GM19043 (cell line): ENCODE measurements around the gene ZNF790.
A peak's percentile ranks its signal among the peaks of the same experiment; 100 is the strongest.

ENCODE experiments used
- ATAC-seq: cut with Tn5 transposase; IDR thresholded peaks from one replicate; pipeline ENCODE4 v1.9.1; 2021; ENCODE audit warnings: low read depth; ENCODE audit not compliant: unreplicated experiment

The ZNF790 gene

GRCh38 chr19:36772311-36773222 lies 65.6 kb downstream of the ZNF790 start, which contains the start of gene ZNF850:
ZNF850 (minus strand) TSS chr19:36772807; CDS start chr19:36762606, 10,201 bp downstream.
- peak; percentile 75 for ATAC-seq

- ATAC-seq = no peak
Observed at GRCh38 chr19:36771261-36772231, 66.6 kb downstream of the ZNF790 start.
